Measurements from ENCODE around the gene TTLL11.

TTLL11 gene

GRCh38 chr9:122051351-122052321, 41.5 kb downstream of the TTLL11 start:
- DNase-seq (ENCODE audit: low spot score): no peak

DNA sequence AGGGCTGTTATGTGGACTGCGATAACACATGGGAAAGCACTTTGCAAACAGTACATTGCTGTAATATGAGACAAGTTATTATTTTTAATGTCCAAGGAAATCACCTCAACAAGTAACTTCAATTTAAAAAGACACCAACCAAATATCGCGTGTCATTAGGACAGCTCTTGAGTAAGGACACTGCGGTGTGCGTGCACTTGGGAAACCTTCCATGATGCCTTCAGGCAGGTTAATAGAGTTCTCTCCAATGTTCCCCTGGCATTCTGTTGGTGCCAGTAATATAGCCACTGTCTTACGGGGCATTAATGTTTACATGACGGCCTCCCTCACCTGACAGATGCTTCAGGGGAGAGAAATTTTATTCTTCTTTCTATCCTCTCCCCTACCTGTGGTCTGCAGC, 42.9 kb downstream of the TTLL11 start:
- DNase-seq (ENCODE audit: low spot score): no peak

GRCh38 chr9:122042056-122042455, 51.1 kb downstream of the TTLL11 start:
- DNase-seq (ENCODE audit: low spot score): no peak

GRCh38 chr9:122040561-122041242, 52.4 kb downstream of the TTLL11 start:
- no peak for DNase-seq (ENCODE audit: low spot score)

GRCh38 chr9:122039234-122039633, 53.9 kb downstream of the TTLL11 start:
- no peak for DNase-seq (ENCODE audit: low spot score)

DNA sequence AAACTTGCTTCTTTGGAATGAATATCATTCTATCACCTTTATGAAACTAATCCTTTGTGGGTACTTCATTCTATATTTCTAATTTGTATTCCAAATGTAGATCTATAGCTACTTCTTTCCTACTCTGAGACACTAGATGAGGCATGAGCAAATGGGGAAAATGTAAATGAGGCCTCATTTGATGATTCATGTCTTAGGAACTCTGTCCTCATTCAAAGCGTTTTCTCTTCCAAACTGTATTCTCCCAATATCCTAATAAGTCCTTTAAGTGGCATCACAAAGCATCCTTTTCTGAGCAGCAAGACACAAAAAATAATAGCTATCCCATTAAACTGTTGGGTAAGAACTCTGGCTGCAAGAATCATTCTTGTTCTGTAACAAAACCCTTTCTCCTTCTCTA, 56.1 kb downstream of the TTLL11 start:
- no peak for DNase-seq (ENCODE audit: low spot score)

DNA sequence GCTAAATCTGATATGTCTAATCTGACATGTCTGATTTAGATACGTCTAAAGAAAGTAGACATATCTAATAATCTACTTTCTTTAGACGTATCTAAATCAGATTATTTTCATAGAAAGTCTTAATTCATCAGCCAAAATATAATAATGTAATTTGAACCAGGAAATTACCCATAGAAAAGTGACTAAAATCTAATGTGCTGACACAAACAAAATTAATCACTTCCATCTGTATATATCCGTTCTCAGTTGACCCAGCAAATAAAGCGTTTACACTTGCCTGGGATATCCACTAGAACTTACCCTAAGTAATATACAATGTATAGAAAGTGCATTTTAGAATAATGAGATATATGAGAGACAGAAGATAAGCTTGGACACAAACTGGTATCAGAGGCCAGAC, 56.7 kb downstream of the TTLL11 start:
- no peak for DNase-seq (ENCODE audit: low spot score)

DNA sequence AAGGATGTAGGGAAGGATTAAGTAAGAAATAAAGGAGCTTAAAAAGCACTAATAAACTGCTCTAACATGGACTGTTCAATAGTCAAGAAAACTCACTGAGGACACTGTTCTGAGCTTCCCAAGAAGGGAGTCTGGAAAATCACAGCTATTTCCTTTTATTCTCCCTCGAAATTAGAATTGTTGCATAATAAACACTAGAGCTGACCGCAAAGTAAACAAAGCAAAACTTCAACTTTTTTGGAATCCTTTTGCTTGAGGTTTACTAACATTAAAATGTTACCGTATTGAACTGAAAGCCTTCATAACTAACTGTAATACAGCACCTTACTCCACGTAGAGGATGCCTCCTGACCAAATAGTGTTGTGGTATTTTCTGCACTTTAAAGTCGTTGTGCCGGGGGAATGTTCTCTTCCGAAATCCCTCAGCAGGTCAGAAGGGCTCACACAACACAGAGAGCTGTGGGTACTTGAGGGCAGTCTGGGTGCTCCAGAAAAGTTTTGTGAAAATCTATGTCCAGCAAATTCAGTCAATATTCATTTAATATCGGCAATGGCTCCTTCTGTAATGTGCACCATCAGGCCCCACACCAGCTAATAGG, 59.2 kb downstream of the TTLL11 start:
- no peak for DNase-seq (ENCODE audit: low spot score)

- DNase-seq (ENCODE audit: low spot score): no peak
Observed at GRCh38 chr9:122032346-122032745, 60.8 kb downstream of the TTLL11 start.

DNA sequence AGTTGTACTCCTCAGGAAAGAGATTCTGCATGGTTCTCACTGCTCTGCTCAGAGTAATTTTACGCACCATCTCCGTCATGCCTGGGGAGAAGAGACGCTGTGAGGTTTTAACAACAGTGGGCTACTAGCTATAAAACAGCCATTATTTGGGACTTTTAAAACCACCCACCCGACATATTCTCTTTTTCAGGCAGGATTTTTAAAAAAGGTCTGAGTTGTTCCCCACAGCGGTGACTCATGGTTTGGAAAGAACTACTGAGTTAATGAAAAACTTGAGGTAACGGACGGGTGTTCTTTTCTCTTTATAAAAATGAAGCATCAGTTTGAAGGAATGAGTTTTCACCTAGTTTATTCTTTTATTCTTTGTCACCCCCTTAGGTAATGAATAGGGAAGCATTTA, 61.3 kb downstream of the TTLL11 start:
- no peak for DNase-seq (ENCODE audit: low spot score)

DNA sequence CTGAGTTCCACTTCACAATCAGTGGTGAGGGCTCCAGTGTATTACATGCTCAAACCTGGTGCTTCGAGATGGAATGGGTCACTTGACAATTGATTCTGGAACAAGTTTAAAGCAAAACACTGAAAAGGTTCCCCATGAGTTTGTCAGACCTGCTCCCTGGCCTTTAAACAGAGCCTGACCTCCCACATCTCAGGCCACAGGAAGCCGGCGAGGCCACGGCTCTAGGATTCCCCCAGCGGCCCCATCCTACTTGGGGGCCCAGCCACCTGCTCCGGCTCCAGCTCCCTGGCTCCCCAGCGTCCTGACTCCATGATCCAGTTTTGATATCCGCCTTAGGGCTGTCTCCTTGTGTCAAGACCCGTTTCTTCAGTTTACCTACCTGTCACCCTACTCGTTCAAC, 62.0 kb downstream of the TTLL11 start:
- DNase-seq (ENCODE audit: low spot score): no peak

GRCh38 chr9:122030357-122030756, 62.8 kb downstream of the TTLL11 start:
- no peak for DNase-seq (ENCODE audit: low spot score)

- no peak for DNase-seq (ENCODE audit: low spot score)
Observed at GRCh38 chr9:122029898-122030297, 63.2 kb downstream of the TTLL11 start.

GRCh38 chr9:122028089-122028488, 65.0 kb downstream of the TTLL11 start:
- DNase-seq (ENCODE audit: low spot score): no peak

DNA sequence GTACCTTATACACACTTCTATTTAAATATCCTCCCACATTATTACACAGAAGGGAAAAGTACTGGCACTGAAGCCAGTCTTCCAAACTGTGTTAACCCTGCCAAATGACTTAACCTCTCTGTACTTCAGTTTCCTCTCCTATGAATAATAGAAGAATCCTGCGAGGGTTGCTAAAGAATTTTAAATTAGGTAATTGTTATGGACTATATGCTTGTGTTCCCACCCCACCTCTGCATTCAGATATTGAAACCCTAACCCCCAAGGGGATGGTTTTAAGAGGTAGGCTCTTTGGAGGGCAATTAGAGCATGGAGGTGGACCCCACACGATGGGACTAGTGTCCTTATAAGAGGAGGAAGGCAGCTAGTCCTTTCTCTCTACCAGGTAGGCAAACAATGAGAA, 72.7 kb downstream of the TTLL11 start:
- no peak for DNase-seq (ENCODE audit: low spot score)

GRCh38 chr9:122016744-122017143, 76.4 kb downstream of the TTLL11 start:
- no peak for DNase-seq (ENCODE audit: low spot score)

GRCh38 chr9:122016309-122016708, 76.8 kb downstream of the TTLL11 start:
- no peak for DNase-seq (ENCODE audit: low spot score)

GRCh38 chr9:122015170-122015821, 77.8 kb downstream of the TTLL11 start:
- DNase-seq (ENCODE audit: low spot score): no peak

- DNase-seq (ENCODE audit: low spot score): no peak
Observed at GRCh38 chr9:122011818-122012498, 81.2 kb downstream of the TTLL11 start.

DNA sequence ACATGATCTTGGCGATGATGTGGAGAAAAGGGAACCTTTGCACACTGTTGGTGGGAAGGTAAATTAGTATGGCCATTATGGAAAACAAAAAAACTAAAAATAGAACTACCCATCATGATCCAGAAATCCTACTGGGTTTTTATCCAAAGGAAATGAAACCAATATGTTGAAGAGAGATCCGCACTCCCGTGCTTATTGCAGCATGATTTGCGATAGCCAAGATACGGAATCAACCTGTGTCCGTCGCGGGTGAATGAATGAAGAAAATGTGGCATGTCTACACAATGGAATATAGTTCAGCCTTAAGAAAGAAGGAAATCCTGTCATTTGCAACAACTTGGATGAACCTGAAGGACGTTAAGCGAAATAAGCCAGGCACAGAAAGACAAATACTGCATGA, 84.5 kb downstream of the TTLL11 start:
- no peak for DNase-seq (ENCODE audit: low spot score)

DNA sequence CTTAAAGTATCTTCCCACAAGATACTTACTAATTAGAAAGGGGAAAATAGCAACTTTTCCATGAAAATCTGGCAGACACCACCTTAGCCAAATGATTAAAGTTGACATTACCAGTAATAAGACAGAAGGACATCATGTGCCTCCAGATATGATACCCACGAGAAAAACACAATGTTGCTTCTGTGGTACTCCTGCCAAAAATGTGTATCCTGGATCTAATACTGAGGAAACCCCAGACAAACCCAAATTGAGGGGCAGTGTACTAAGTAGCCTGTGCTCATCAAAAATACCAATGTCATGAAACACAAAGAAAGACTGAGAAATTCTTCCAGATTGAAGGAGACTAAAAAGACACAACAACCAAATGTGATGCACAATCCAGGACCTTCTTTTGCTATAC, 85.3 kb downstream of the TTLL11 start:
- no peak for DNase-seq (ENCODE audit: low spot score)

- DNase-seq (ENCODE audit: low spot score): no peak
Observed at GRCh38 chr9:122005597-122005996, 87.5 kb downstream of the TTLL11 start.
